ENCODE measurements around the gene TRABD2B.

Gene TRABD2B

GRCh38 chr1:47875831-47876586, 121.2 kb downstream of the TRABD2B start:
- DNase-seq (ENCODE audit: low read depth in 3 of 3) = no peak

- no peak for DNase-seq (ENCODE audit: low read depth in 3 of 3)
These were observed 122.1 kb downstream of the TRABD2B start for GRCh38 chr1:47875036-47875435.

GRCh38 chr1:47873337-47873736, 123.8 kb downstream of the TRABD2B start:
- no peak for DNase-seq (ENCODE audit: low read depth in 3 of 3)

- DNase-seq (ENCODE audit: low read depth in 3 of 3) = no peak
These were observed 124.3 kb downstream of the TRABD2B start for GRCh38 chr1:47872886-47873285.

GRCh38 chr1:47871799-47872353, 125.3 kb downstream of the TRABD2B start:
- DNase-seq (ENCODE audit: low read depth in 3 of 3) = no peak

GRCh38 chr1:47870946-47871676, 126.1 kb downstream of the TRABD2B start:
- no peak for DNase-seq (ENCODE audit: low read depth in 3 of 3)

GRCh38 chr1:47870480-47870879, 126.7 kb downstream of the TRABD2B start:
- DNase-seq (ENCODE audit: low read depth in 3 of 3) = no peak

- DNase-seq (ENCODE audit: low read depth in 3 of 3) = no peak
These were observed 128.9 kb downstream of the TRABD2B start for GRCh38 chr1:47868348-47868676.

GRCh38 chr1:47867438-47868347, 129.5 kb downstream of the TRABD2B start:
- DNase-seq (ENCODE audit: low read depth in 3 of 3) = no peak

- no peak for DNase-seq (ENCODE audit: low read depth in 3 of 3)
These were observed 130.4 kb downstream of the TRABD2B start for GRCh38 chr1:47866601-47867437.

GRCh38 chr1:47865881-47866535, 131.2 kb downstream of the TRABD2B start:
- no peak for DNase-seq (ENCODE audit: low read depth in 3 of 3)

GRCh38 chr1:47859092-47859743, 138.0 kb downstream of the TRABD2B start:
- DNase-seq (ENCODE audit: low read depth in 3 of 3) = no peak

GRCh38 chr1:47856996-47857395, 140.2 kb downstream of the TRABD2B start:
- DNase-seq (ENCODE audit: low read depth in 3 of 3) = no peak

GRCh38 chr1:47855230-47855629, 142.0 kb downstream of the TRABD2B start:
- DNase-seq (ENCODE audit: low read depth in 3 of 3) = no peak

- no peak for DNase-seq (ENCODE audit: low read depth in 3 of 3)
These were observed 142.5 kb downstream of the TRABD2B start for GRCh38 chr1:47854552-47855144.

- no peak for DNase-seq (ENCODE audit: low read depth in 3 of 3)
These were observed 143.3 kb downstream of the TRABD2B start for GRCh38 chr1:47853852-47854251.

- DNase-seq (ENCODE audit: low read depth in 3 of 3) = no peak
These were observed 144.1 kb downstream of the TRABD2B start for GRCh38 chr1:47853059-47853458.

GRCh38 chr1:47852006-47852718, 145.0 kb downstream of the TRABD2B start:
- DNase-seq (ENCODE audit: low read depth in 3 of 3) = no peak

GRCh38 chr1:47850451-47850850, 146.7 kb downstream of the TRABD2B start:
- no peak for DNase-seq (ENCODE audit: low read depth in 3 of 3)
